Spleen (tissue), 7 donors: Measurements from ENCODE around the gene PRKG1.

Experiments
- POLR2A ChIP-seq, 3 donors: fragments of 450-650 bp; IDR thresholded peaks; one replicate each; pipeline ENCODE4 v1.5.1; 2017; ENCODE audit warnings: antibody characterized with exemption in 3 of 3, mild to moderate bottlenecking in 1 of 3
- TF ChIP-seq, protein P1 (sequence below), 11 experiments: fragments of 200-600 bp in 7 of 11; fragments of 450-650 bp in 4 of 11; sonication (generic) in 4 of 11; IDR thresholded peaks in 8 of 11; conservative IDR thresholded peaks in 3 of 11; 1 replicate in 7 of 11; 2 replicates in 4 of 11; pipeline versions ENCODE4 v1.4.0 to v1.8.0; 2016 to 2021; ENCODE audit warnings: antibody characterized with exemption in 11 of 11, inconsistent platforms in 4 of 11, mild to moderate bottlenecking in 1 of 11
- donor health status: DM: no; HTN: no; CAD: no; lungs with moderate emphysema.
- donor health status: DM: no; HTN: no; CAD: no.
- donor health status: DM: no; HTN: no; CAD: no.

DNA sequence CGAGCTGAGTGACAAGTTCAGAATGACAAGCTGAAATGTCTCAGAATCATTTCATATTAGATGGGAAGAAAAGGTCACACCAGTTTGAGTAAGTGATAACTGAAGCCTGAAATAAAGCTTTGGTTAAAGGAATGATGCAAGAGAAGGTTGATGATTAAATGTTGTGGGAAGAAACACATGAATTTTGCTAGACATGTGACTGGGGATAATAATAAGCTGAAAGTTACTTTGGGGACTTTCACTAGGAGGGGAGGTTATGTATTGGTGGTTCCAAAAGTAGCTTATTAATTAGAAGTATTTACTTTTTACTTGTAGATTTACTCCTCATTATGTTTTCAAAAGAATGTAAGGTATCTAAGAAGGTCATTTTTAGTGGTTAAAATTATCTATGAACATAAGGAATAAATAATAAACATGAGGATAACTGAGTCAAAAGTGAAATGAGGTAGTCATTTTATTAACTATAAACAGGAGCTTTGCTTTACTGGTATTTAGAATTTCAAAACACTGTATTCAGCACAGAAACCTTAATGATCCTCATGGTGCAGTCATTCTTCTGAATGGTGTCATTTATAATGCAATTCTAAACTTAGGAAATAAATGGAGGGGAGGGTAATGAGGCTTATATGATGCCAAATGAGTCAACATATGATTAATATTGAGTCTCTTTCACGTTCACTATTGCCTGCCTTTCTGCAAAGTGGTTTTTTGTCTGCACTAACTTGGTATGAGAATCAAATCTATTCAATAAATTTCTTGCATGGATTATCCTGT is 63.7 kb downstream of the PRKG1 start:
- TF ChIP-seq, protein P1, sequence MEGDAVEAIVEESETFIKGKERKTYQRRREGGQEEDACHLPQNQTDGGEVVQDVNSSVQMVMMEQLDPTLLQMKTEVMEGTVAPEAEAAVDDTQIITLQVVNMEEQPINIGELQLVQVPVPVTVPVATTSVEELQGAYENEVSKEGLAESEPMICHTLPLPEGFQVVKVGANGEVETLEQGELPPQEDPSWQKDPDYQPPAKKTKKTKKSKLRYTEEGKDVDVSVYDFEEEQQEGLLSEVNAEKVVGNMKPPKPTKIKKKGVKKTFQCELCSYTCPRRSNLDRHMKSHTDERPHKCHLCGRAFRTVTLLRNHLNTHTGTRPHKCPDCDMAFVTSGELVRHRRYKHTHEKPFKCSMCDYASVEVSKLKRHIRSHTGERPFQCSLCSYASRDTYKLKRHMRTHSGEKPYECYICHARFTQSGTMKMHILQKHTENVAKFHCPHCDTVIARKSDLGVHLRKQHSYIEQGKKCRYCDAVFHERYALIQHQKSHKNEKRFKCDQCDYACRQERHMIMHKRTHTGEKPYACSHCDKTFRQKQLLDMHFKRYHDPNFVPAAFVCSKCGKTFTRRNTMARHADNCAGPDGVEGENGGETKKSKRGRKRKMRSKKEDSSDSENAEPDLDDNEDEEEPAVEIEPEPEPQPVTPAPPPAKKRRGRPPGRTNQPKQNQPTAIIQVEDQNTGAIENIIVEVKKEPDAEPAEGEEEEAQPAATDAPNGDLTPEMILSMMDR (IDR thresholded peaks at IDR 0.05 in 8 of 11, conservative IDR thresholded peaks at IDR 0.05 in 3 of 11): no peak
- no peak for TF ChIP-seq POLR2A (IDR thresholded peaks at IDR 0.05)
